SK-N-MC (cell line): ENCODE results near the gene LRCH2.
"Not testable (repeated sequence)": the region's sequence is repeated elsewhere in the genome, so short reads cannot be mapped to it uniquely, and the experiment has no call there.

Source experiments
- DNase-seq: peaks from one replicate; pipeline ENCODE4 v3.0.0-alpha.2; 2011; ENCODE audit warnings: low read depth, low spot score
- H3K27ac ChIP-seq: fragments of 200-600 bp; sonication (generic); 2 replicates; pipeline ENCODE4 v1.5.1; 2016; ENCODE audit warnings: mixed run types
- H3K36me3 ChIP-seq: fragments of 200-600 bp; sonication (generic); 2 replicates; pipeline ENCODE4 v1.6.1; 2017; ENCODE audit warnings: antibody characterized with exemption, low read length, mixed read lengths; ENCODE audit not compliant: insufficient read depth
- H3K4me3 ChIP-seq: fragments of 200-600 bp; sonication (generic); 2 replicates; pipeline ENCODE4 v1.5.1; 2016
- H3K9ac ChIP-seq: fragments of 200-600 bp; sonication (generic); 2 replicates; pipeline ENCODE4 v1.8.0; 2017; ENCODE audit warnings: mixed run types, mixed read lengths; ENCODE audit not compliant: insufficient read length
- H3K9me3 ChIP-seq: fragments of 200-600 bp; sonication (generic); 2 replicates; pipeline ENCODE4 v1.6.1; 2017; ENCODE audit warnings: low read depth, mild to moderate bottlenecking, antibody characterized with exemption, low read length, moderate library complexity, mixed read lengths
- EZH2 ChIP-seq: fragments of 200-600 bp; sonication (generic); IDR thresholded peaks from one replicate; pipeline ENCODE4 v1.6.1; 2017; ENCODE audit warnings: antibody characterized with exemption
- FOXP2 ChIP-seq: optimal IDR thresholded peaks from 2 replicates; pipeline ENCODE3; 2011; ENCODE audit warnings: mild to moderate bottlenecking, moderate library complexity; ENCODE audit not compliant: insufficient read depth; ENCODE audit errors: extremely low read length, control extremely low read depth
- POLR2AphosphoS5 ChIP-seq: IDR thresholded peaks from 2 replicates; pipeline ENCODE4 v1.6.1; 2012; ENCODE audit warnings: mild to moderate bottlenecking, low read depth, low read length, borderline replicate concordance

Gene LRCH2

GRCh38 chrX:115226929-115227328 lies 7.0 kb downstream of the LRCH2 start:
- no peaks in the 10 kb centered on the region for H3K36me3 ChIP-seq
- no peak for DNase-seq
- H3K27ac ChIP-seq: no peak overlapping the region
- TF ChIP-seq FOXP2 (no peak), EZH2 (no peak), POLR2AphosphoS5 (no peak)
- H3K9ac ChIP-seq: no peak overlapping the region
- H3K9me3 ChIP-seq: no peaks in the 10 kb centered on the region
- no peak overlapping the region for H3K4me3 ChIP-seq

GRCh38 chrX:115217346-115217745 lies 16.6 kb downstream of the LRCH2 start:
- not testable (repeated sequence) for H3K9me3 ChIP-seq, H3K9ac ChIP-seq, DNase-seq, H3K27ac ChIP-seq, H3K36me3 ChIP-seq, H3K4me3 ChIP-seq

- Histone ChIP-seq H3K4me3 (no peak overlapping the region), H3K27ac (no peak overlapping the region), H3K9ac (no peak overlapping the region), H3K9me3 (no peaks in the 10 kb centered on the region), H3K36me3 (no peaks in the 10 kb centered on the region)
- no peak for TF ChIP-seq FOXP2
- TF ChIP-seq POLR2AphosphoS5: no peak
- no peak for TF ChIP-seq EZH2
- DNase-seq: no peak
Observed at GRCh38 chrX:115214605-115215004, 19.3 kb downstream of the LRCH2 start.

- TF ChIP-seq POLR2AphosphoS5 (no peak), EZH2 (no peak), FOXP2 (no peak)
- Histone ChIP-seq H3K9me3 (no peaks in the 10 kb centered on the region), H3K9ac (no peak overlapping the region), H3K36me3 (no peaks in the 10 kb centered on the region), H3K27ac (no peak overlapping the region), H3K4me3 (no peak overlapping the region)
- no peak for DNase-seq
Observed at GRCh38 chrX:115214151-115214550, 19.7 kb downstream of the LRCH2 start.

- H3K27ac ChIP-seq, H3K9me3 ChIP-seq, H3K4me3 ChIP-seq, H3K36me3 ChIP-seq, DNase-seq, H3K9ac ChIP-seq: not testable (repeated sequence)
Observed at GRCh38 chrX:115209547-115209946, 24.3 kb downstream of the LRCH2 start.

- no peak overlapping the region for H3K9ac ChIP-seq
- H3K36me3 ChIP-seq: no peaks in the 10 kb centered on the region
- no peaks in the 10 kb centered on the region for H3K9me3 ChIP-seq
- DNase-seq: no peak
- H3K4me3 ChIP-seq: no peak overlapping the region
- no peak overlapping the region for H3K27ac ChIP-seq
- no peak for TF ChIP-seq EZH2
- no peak for TF ChIP-seq FOXP2
- no peak for TF ChIP-seq POLR2AphosphoS5
Observed at GRCh38 chrX:115204040-115204439, 29.9 kb downstream of the LRCH2 start.

GRCh38 chrX:115192244-115192700 lies 41.6 kb downstream of the LRCH2 start:
- H3K4me3 ChIP-seq: no peak overlapping the region
- no peaks in the 10 kb centered on the region for H3K9me3 ChIP-seq
- no peak for TF ChIP-seq EZH2
- no peak for TF ChIP-seq FOXP2
- TF ChIP-seq POLR2AphosphoS5: no peak
- DNase-seq: no peak
- H3K9ac ChIP-seq: no peak overlapping the region
- no peaks in the 10 kb centered on the region for H3K36me3 ChIP-seq
- no peak overlapping the region for H3K27ac ChIP-seq

- DNase-seq: no peak
- H3K36me3 ChIP-seq: no peaks in the 10 kb centered on the region
- TF ChIP-seq POLR2AphosphoS5 (no peak), EZH2 (no peak), FOXP2 (no peak)
Observed at GRCh38 chrX:115191490-115192243, 42.2 kb downstream of the LRCH2 start.

GRCh38 chrX:115190636-115191489 lies 43.0 kb downstream of the LRCH2 start:
- Histone ChIP-seq H3K9ac (no peak overlapping the region), H3K4me3 (no peak overlapping the region), H3K9me3 (no peaks in the 10 kb centered on the region), H3K27ac (no peak overlapping the region), H3K36me3 (no peaks in the 10 kb centered on the region)
- no peak for DNase-seq
- TF ChIP-seq POLR2AphosphoS5 (no peak), FOXP2 (no peak), EZH2 (no peak)

More at GRCh38 chrX:115191490-115192243, 42.2 kb downstream of the LRCH2 start:
- Histone ChIP-seq H3K27ac (no peak overlapping the region), H3K9ac (no peak overlapping the region), H3K9me3 (no peaks in the 10 kb centered on the region), H3K4me3 (no peak overlapping the region)
